NCI-H2171 (cell line): ENCODE results near the gene SERINC2.
"Not testable (repeated sequence)": the region's sequence is repeated elsewhere in the genome, so short reads cannot be mapped to it uniquely, and the experiment has no call there.

Experiments
- DNase-seq: peaks from one replicate; lab custom pipeline; 2025; lab: John Stamatoyannopoulos, UW

Gene SERINC2

GRCh38 chr1:31414980-31415370 is 2.0 kb downstream of the SERINC2 start:
- DNase-seq = no peak

- DNase-seq = no peak
These were observed 2.6 kb downstream of the SERINC2 start for GRCh38 chr1:31415658-31416057.

GRCh38 chr1:31416101-31416736 is 3.2 kb downstream of the SERINC2 start:
- no peak for DNase-seq

GRCh38 chr1:31417148-31417547 is 4.1 kb downstream of the SERINC2 start:
- no peak for DNase-seq

GRCh38 chr1:31418626-31419323 is 5.8 kb downstream of the SERINC2 start:
- no peak for DNase-seq

GRCh38 chr1:31420716-31421115 is 7.7 kb downstream of the SERINC2 start:
- DNase-seq = no peak

- no peak for DNase-seq
These were observed 8.5 kb downstream of the SERINC2 start for GRCh38 chr1:31421371-31422040.

- peak; percentile 32 for DNase-seq
These were observed 9.7 kb downstream of the SERINC2 start for GRCh38 chr1:31422505-31423319.

GRCh38 chr1:31423418-31423947 is 10.5 kb downstream of the SERINC2 start:
- peak; percentile 68 for DNase-seq

GRCh38 chr1:31424568-31424967 is 11.6 kb downstream of the SERINC2 start:
- no peak for DNase-seq

- DNase-seq = no peak
These were observed 12.5 kb downstream of the SERINC2 start for GRCh38 chr1:31425301-31426081.

GRCh38 chr1:31426249-31426922 is 13.4 kb downstream of the SERINC2 start:
- no peak for DNase-seq

GRCh38 chr1:31427322-31427721 is 14.3 kb downstream of the SERINC2 start:
- no peak for DNase-seq

GRCh38 chr1:31428436-31429221 is 15.6 kb downstream of the SERINC2 start:
- no peak for DNase-seq

GRCh38 chr1:31429583-31429982 is 16.6 kb downstream of the SERINC2 start:
- no peak for DNase-seq

GRCh38 chr1:31431351-31432257 is 18.6 kb downstream of the SERINC2 start:
- DNase-seq = not testable (repeated sequence)

- no peak for DNase-seq
These were observed 19.8 kb downstream of the SERINC2 start for GRCh38 chr1:31432592-31433395.

- no peak for DNase-seq
These were observed 20.4 kb downstream of the SERINC2 start for GRCh38 chr1:31433396-31433930.
